ENCODE data around the gene RSRC1.

Gene RSRC1

GRCh38 chr3:158127250-158128219, 17.6 kb downstream of the RSRC1 start:
- no peak for DNase-seq (ENCODE audit: insufficient read length, low spot score)
- no peak for TF ChIP-seq POLR2AphosphoS5 (IDR thresholded peaks at IDR 0.05; ENCODE audit: low read depth, low read length)
- no peak for TF ChIP-seq SPI1 (IDR thresholded peaks at IDR 0.05; ENCODE audit: low read depth, low read length)
- no peak for TF ChIP-seq POLR2A (IDR thresholded peaks at IDR 0.05; ENCODE audit: low read depth, low read length)
- TF ChIP-seq PAX5 (IDR thresholded peaks at IDR 0.05; ENCODE audit: insufficient read depth, low read length, severe bottlenecking): no peak
- no peak for TF ChIP-seq POU2F2 (IDR thresholded peaks at IDR 0.05; ENCODE audit: low read depth, low read length)
- no peak for FAIRE-seq

DNA sequence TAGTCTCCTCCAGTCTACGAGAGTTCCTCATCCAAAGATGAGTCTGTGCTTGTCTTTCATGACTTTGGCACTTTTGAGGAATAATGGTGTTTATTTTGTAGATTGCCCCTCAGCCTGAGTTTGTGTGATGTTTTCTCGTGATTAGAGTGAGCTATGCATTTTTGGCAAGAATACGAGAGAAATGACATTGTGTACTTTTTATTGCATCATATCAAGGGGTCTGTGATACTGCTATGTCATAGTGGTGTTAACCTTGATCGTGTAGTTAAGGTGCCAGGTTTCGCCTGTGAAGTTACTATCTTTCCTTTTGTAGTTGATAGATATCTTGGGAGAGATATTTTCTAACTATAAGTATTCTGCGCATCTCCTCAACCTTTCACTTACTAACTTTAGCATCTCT, 18.9 kb downstream of the RSRC1 start:
- FAIRE-seq: no peak
- DNase-seq (ENCODE audit: insufficient read length, low spot score): no peak
- TF ChIP-seq TAF1 (IDR thresholded peaks at IDR 0.05; ENCODE audit: low read depth, low read length) (no peak), PAX5 (IDR thresholded peaks at IDR 0.05; ENCODE audit: insufficient read depth, low read length, severe bottlenecking) (no peak), SPI1 (IDR thresholded peaks at IDR 0.05; ENCODE audit: low read depth, low read length) (no peak), POU2F2 (IDR thresholded peaks at IDR 0.05; ENCODE audit: low read depth, low read length) (no peak), POLR2AphosphoS5 (IDR thresholded peaks at IDR 0.05; ENCODE audit: low read depth, low read length) (no peak), POLR2A (IDR thresholded peaks at IDR 0.05; ENCODE audit: low read depth, low read length) (no peak)

GRCh38 chr3:158134363-158134762, 24.5 kb downstream of the RSRC1 start:
- DNase-seq (ENCODE audit: insufficient read length, low spot score) (no peak), FAIRE-seq (no peak)
- no peak for TF ChIP-seq POLR2AphosphoS5 (IDR thresholded peaks at IDR 0.05; ENCODE audit: low read depth, low read length)

GRCh38 chr3:158140396-158140795, 30.5 kb downstream of the RSRC1 start:
- FAIRE-seq (no peak), DNase-seq (ENCODE audit: insufficient read length, low spot score) (no peak)
- TF ChIP-seq SPI1 (IDR thresholded peaks at IDR 0.05; ENCODE audit: low read depth, low read length): no peak

DNA sequence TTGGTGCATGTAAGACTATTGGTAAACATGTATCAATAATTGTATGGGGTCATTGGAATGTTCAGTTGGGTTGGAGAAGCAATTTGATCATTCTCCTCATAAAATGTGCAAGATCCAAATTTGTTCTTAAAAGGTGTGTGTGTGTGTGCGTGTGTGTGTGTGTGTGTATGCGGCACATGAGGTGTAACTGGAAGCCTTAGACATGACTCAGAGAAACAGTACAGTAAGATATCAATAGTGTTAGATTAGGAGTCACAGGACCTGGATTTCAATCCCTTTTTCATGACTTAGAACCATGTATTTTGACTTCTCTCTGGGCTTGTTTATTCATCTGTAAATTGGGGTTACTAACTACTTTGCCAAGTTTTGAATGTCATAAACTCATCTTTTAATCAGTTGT, 38.3 kb downstream of the RSRC1 start:
- FAIRE-seq (no peak), DNase-seq (ENCODE audit: insufficient read length, low spot score) (no peak)
- TF ChIP-seq POLR2AphosphoS5 (IDR thresholded peaks at IDR 0.05; ENCODE audit: low read depth, low read length): no peak
- no peak for TF ChIP-seq POU2F2 (IDR thresholded peaks at IDR 0.05; ENCODE audit: low read depth, low read length)
- TF ChIP-seq PAX5 (IDR thresholded peaks at IDR 0.05; ENCODE audit: insufficient read depth, low read length, severe bottlenecking): no peak
- TF ChIP-seq POLR2A (IDR thresholded peaks at IDR 0.05; ENCODE audit: low read depth, low read length): no peak
- TF ChIP-seq TAF1 (IDR thresholded peaks at IDR 0.05; ENCODE audit: low read depth, low read length): no peak
- TF ChIP-seq SPI1 (IDR thresholded peaks at IDR 0.05; ENCODE audit: low read depth, low read length): no peak

- no peak for DNase-seq (ENCODE audit: insufficient read length, low spot score)
- TF ChIP-seq TAF1 (IDR thresholded peaks at IDR 0.05; ENCODE audit: low read depth, low read length): no peak
- TF ChIP-seq PAX5 (IDR thresholded peaks at IDR 0.05; ENCODE audit: insufficient read depth, low read length, severe bottlenecking): no peak
- no peak for TF ChIP-seq SPI1 (IDR thresholded peaks at IDR 0.05; ENCODE audit: low read depth, low read length)
- TF ChIP-seq POLR2A (IDR thresholded peaks at IDR 0.05; ENCODE audit: low read depth, low read length): no peak
- no peak for TF ChIP-seq POU2F2 (IDR thresholded peaks at IDR 0.05; ENCODE audit: low read depth, low read length)
- TF ChIP-seq POLR2AphosphoS5 (IDR thresholded peaks at IDR 0.05; ENCODE audit: low read depth, low read length): no peak
- no peak for FAIRE-seq
Measured at GRCh38 chr3:158152186-158152585, 42.3 kb downstream of the RSRC1 start.

GRCh38 chr3:158158969-158159368, 49.1 kb downstream of the RSRC1 start:
- no peak for TF ChIP-seq SPI1 (IDR thresholded peaks at IDR 0.05; ENCODE audit: low read depth, low read length)
- no peak for TF ChIP-seq TAF1 (IDR thresholded peaks at IDR 0.05; ENCODE audit: low read depth, low read length)
- no peak for TF ChIP-seq POLR2AphosphoS5 (IDR thresholded peaks at IDR 0.05; ENCODE audit: low read depth, low read length)
- no peak for TF ChIP-seq POLR2A (IDR thresholded peaks at IDR 0.05; ENCODE audit: low read depth, low read length)
- TF ChIP-seq POU2F2 (IDR thresholded peaks at IDR 0.05; ENCODE audit: low read depth, low read length): no peak
- TF ChIP-seq PAX5 (IDR thresholded peaks at IDR 0.05; ENCODE audit: insufficient read depth, low read length, severe bottlenecking): no peak
- DNase-seq (ENCODE audit: insufficient read length, low spot score): no peak
- FAIRE-seq: no peak

- DNase-seq (ENCODE audit: insufficient read length, low spot score) (no peak), FAIRE-seq (no peak)
- TF ChIP-seq SPI1 (IDR thresholded peaks at IDR 0.05; ENCODE audit: low read depth, low read length): no peak
- no peak for TF ChIP-seq POLR2A (IDR thresholded peaks at IDR 0.05; ENCODE audit: low read depth, low read length)
- TF ChIP-seq TAF1 (IDR thresholded peaks at IDR 0.05; ENCODE audit: low read depth, low read length): no peak
- TF ChIP-seq POU2F2 (IDR thresholded peaks at IDR 0.05; ENCODE audit: low read depth, low read length): no peak
- no peak for TF ChIP-seq PAX5 (IDR thresholded peaks at IDR 0.05; ENCODE audit: insufficient read depth, low read length, severe bottlenecking)
- no peak for TF ChIP-seq POLR2AphosphoS5 (IDR thresholded peaks at IDR 0.05; ENCODE audit: low read depth, low read length)
Measured at GRCh38 chr3:158159714-158160113, 49.8 kb downstream of the RSRC1 start.

DNA sequence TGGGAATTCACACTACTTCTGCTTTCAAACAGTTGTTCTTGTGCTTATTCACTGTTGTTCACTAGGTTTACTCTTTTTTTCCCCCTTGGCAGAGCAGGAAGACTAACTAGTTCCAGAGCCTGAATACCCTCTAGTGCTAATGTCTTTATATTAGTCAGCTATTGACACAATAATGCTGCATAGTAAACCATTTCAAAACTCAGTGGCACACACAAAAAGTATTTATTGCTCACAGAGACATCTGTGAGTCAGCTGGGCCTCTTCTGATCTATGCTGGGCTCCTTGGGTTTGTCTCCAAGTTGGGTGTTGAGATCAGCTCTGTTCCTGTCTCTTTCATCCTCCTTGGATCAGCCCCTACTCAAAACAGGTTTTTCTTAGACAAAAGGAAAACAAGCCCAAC, 51.1 kb downstream of the RSRC1 start:
- DNase-seq (ENCODE audit: insufficient read length, low spot score): no peak
- no peak for FAIRE-seq
- TF ChIP-seq POLR2AphosphoS5 (IDR thresholded peaks at IDR 0.05; ENCODE audit: low read depth, low read length): no peak

GRCh38 chr3:158165141-158165655, 55.3 kb downstream of the RSRC1 start:
- no peak for TF ChIP-seq SPI1 (IDR thresholded peaks at IDR 0.05; ENCODE audit: low read depth, low read length)
- TF ChIP-seq POLR2A (IDR thresholded peaks at IDR 0.05; ENCODE audit: low read depth, low read length): no peak
- no peak for TF ChIP-seq TAF1 (IDR thresholded peaks at IDR 0.05; ENCODE audit: low read depth, low read length)
- TF ChIP-seq POLR2AphosphoS5 (IDR thresholded peaks at IDR 0.05; ENCODE audit: low read depth, low read length): no peak
- TF ChIP-seq POU2F2 (IDR thresholded peaks at IDR 0.05; ENCODE audit: low read depth, low read length): no peak
- TF ChIP-seq PAX5 (IDR thresholded peaks at IDR 0.05; ENCODE audit: insufficient read depth, low read length, severe bottlenecking): no peak
- DNase-seq (ENCODE audit: insufficient read length, low spot score) (no peak), FAIRE-seq (no peak)
